HG03095 (cell line): ENCODE results near the gene CPNE9.

Experiments used
- ATAC-seq: cut with Tn5 transposase; IDR thresholded peaks from one replicate; pipeline ENCODE4 v1.9.1; 2021; ENCODE audit warnings: moderate library complexity; ENCODE audit not compliant: unreplicated experiment

Gene CPNE9

DNA sequence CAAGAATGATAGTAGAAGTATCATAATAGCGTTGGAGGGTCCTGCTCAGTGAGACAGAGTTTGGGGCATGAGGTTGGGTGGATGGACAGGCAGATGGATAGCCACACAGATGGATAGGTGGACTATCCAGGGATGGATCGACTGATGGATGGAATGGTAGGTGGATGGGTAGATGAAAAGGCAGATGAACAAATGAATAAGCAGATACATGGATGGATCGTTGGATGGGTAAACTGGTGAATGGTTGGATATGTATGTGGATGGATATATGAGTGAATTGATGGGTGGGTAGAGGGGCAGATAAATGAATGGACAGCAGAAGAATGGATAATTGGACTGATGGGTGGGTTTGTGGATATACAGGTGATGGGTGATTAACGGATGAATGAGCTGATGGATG is 9.5 kb downstream of the CPNE9 start:
- ATAC-seq: no peak

DNA sequence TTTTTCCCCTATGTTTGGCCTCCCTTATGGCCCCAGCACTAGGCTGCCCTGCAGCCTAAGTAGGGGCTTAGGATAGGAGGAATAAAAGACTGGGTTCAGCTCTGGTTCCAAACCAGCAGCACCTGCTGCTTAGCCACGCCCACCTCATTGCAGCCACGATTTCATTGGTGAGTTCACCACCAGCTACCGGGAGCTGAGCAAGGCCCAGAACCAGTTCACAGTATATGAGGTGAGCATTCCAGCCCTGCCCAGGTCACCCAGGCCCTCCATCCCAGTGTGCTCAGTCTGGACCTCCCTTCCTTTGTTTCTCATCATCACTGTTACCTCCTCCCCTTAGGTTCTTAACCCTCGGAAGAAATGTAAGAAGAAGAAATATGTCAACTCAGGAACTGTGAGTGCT is 11.5 kb downstream of the CPNE9 start:
- ATAC-seq: no peak

DNA sequence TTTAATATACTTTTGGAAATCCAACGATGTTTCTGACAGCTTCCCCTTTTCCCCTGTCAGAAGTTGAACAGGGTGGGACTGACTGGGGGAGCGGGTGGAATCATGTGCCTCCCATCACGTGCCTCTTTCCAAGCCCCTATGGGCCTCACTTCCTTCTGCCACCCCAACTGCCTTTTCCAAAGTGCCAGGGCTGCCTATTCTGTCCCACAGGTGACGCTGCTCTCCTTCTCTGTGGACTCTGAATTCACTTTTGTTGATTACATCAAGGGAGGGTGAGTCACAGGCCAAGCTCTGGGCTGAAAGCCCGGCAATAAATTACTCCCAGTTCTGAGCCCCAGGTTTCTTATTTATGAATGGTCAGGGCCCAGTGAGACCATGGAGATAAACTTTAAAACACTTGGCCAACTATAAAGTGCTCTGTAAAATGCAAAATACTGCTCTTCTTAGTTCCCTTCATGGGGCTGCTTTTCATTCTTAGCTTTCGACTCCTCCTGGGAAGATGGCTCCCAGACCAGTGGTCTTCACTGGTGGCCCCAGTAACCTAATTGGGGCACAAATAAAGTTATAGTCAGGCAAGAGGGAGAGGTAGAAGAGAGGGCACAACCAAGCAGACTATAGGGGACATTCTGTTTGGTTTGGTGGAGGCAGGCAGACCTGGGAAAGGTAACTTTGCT is 12.3 kb downstream of the CPNE9 start:
- no peak for ATAC-seq

DNA sequence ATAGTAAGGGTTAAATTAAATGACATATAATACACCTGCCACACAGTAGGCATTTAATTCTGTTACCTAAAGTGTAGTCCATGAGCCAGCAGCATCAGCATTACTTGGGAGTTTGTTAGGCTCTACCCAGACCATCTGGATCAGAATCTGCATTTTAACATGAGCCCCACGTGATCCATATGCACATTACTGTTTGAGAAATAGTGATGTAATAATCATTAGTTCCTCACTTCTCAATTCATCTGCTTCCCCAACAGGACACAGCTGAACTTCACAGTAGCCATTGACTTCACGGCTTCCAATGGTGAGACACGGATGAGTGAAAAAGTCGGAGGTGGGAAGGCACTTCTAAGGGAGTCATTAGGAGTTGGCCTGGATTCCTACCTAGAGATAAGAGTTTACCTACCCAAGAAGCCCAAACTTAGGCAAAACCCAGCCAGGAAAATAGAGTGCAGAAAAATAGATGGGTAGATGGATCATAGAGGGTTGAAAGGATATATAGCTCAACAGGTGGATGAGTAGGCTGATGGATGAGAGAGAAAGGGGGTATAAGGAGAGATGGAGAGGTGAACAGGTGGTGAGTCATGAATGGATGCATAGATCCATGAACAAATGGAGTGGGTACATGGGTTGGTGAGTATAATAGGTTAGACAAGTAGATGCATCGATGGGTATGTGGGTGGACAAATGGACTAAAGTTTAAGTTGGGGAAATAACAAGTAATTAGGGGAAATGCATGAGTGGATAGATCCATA is 13.3 kb downstream of the CPNE9 start:
- no peak for ATAC-seq

DNA sequence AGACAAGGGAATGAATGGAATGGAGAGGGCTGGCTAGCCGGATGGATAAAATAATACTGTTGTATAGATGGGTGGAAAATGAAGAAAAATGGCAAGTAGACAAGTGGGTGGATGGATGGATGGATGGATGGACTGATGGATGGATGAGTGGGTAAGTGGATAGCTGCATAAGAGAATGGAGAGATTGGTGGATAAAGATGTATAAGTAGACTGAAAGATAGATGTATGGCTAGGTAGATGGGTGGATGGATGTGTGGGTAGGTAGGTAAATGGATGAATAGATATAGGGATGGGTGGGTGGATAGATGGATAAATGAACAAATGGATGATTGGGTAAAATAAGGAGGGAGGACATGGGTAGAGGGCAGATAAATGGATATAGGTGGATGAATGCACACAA is 13.9 kb downstream of the CPNE9 start:
- no peak for ATAC-seq

DNA sequence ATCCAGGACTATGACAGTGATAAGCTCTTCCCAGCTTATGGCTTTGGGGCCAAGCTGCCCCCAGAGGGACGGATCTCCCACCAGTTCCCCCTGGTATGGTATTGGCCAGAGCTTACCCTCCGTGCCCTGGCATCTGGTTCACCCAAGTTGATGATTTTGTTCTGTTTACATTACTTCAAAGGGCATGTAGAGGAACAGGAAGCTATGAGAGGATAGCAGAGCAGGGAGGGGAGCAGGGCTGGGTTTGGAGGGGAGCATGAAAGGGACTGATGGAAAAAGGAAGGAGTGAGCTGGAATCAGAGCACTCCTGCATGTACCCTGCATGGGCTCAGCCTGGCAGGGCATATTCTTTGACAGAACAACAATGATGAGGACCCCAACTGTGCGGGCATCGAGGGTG is 14.5 kb downstream of the CPNE9 start:
- no peak for ATAC-seq

DNA sequence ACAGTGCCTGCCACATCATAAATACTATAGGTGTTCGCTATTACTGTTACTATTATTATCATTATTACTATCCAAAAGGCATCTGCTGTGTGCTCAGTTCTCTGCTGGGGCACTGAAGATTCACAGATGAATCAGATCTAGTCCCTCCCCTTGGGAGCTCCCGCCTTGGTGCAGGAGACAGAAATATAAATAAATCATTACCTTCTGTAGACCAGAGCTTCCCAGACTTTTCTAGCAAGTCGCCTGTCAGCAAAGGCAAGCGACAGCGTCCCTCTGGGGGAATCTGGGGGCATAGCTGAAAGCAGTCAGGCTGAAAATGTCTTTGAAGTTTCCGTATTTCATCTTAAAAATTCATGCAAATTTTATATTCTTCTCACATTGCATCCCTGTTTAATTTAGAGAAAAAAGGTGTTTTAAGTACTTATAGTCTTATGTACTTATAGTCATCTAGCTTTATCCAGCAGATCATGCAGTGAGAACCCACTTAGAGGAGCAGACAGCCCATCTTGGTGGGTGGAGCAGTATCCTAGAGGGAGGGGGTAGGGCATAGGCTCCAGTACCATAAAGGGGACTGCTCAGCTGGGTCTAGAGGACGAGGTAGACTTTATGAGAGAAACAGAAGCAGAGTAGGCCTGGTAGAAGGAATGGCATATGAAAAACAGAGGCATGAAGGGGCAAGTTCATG is 17.5 kb downstream of the CPNE9 start:
- no peak for ATAC-seq

DNA sequence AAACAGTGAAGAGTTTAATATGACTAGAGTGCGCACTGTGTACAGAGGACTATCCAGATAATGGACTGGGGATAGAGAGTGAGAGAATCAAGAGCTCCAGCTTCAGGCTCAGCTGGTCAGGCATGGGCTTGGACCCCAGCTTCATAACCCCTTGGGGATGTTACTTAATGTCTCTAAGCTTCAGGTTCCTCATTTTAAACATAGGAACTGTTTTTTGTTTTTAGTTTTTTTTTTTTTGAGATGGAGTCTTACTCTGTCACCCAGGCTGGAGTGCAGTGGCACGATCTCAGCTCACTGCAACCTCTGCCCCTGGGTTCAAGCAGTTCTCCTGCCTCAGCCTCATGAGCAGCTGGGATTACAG is 18.0 kb downstream of the CPNE9 start:
- ATAC-seq: no peak

DNA sequence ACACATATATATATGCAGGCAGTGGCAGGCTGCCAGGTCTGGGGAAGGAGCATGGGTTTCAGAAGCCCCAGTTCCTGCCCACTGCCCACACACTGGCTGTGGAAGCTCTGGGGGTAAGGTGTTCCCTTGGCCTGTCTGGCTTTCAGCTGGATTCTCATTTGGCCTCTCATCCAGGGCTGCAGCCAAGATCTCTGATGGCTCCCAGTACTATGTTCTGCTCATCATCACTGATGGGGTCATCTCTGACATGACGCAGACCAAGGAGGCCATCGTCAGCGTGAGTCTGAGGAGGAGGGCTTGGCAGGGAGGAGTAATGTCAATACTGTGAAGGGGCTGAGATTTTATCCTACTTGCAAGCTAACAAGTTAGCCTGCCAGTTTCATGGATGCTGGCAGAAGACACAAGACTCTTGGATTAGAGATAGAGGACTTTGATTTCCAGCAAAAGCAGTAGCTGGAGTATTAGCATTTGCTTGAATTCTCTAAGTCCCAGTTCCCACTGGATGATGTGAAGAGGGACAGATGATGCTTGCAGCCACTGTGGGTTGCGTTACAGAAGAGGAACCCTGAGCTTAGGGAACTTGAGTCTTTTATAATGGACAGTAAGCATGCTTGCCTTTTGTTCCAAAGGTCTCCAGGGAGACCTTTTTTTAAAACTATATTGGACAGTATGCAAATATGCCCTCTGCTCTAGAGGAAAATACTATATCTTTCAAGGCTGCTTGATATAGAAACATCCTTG is 22.3 kb downstream of the CPNE9 start:
- ATAC-seq: no peak

DNA sequence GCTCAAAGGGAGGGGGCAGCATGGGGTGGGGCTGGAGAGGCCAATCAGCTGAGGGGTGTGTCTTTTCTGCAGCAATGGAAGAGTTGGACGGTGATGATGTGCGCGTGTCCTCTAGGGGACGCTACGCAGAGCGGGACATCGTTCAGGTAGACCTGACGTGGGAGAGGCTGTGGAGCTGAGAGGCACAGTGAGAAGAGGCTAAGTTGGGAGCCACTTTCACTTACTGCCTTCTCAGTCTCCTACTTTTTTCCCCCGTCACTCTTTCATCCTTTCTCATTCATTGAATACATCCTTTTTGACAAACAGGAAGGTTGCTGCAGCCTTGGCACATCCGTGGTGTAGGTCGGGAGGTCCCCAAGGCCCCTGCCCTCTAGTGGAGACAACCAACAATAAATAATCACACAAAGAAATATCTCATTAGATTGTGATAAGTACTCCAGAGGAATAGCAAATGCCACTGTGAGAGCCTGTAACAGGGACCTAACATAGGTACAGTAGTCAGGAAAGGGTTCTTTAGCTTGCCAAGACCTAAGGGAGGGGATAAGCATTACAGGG is 23.5 kb downstream of the CPNE9 start:
- ATAC-seq: no peak

DNA sequence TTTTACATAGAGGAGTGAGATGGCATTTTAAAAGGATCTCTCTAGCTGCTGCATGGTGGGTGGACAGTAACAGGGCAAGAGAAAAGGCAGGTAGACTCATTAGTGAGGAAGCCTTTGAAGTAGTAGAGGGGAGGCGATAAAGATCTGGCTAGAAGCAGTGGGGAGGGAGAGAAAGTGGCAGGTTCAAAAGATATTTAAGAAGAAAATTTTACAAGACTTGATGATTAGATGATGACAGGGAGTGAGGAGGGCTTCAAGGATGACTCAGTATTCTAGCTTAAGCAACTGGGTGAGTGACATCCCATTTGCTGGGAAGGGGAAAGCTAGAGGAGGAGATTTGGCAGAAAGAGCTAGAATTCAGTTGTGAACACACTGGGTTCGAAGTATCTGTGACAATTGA is 24.1 kb downstream of the CPNE9 start:
- ATAC-seq: no peak

DNA sequence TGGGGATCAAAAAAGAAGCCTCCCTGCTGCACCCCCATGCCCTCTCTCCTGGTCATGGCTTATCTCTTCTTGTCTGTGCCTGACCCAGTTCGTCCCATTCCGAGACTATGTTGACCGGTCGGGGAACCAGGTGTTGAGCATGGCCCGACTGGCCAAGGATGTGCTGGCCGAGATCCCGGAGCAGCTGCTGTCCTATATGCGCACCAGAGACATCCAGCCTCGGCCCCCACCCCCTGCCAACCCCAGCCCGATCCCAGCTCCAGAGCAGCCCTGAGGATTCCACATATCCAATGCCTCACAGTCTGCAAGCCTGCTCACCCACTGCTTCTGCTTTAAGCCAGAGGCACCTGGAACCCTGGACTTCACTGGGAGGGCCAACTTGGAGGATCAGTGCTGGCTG is 25.8 kb downstream of the CPNE9 start:
- ATAC-seq: no peak

DNA sequence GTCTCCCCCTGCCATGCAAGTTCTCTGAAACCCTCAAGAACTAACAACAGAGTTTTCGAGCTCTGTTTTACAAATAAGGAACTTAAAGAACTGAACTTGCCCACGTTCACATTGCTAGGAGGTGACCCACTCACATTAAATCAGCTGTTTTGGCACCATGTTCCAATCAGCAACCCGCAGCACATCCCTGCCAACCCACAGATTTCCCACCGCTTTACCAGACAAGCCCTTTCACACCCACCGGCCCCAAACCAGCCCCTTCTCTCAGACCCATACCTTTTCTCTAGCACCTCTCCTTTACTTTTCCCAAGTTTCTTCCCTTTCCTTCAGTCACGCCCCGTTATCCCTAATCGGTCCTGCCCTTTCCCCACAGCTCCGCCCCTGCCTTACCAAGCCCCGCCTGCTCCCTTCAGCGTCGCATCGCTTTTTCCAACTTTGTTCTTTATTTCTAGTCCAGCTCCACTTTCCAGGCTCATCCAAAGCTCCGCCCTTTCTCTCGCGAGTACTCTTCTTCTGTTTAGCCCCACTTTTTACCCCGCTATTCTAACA is 27.1 kb downstream of the CPNE9 start:
- peak; percentile 41 for ATAC-seq

DNA sequence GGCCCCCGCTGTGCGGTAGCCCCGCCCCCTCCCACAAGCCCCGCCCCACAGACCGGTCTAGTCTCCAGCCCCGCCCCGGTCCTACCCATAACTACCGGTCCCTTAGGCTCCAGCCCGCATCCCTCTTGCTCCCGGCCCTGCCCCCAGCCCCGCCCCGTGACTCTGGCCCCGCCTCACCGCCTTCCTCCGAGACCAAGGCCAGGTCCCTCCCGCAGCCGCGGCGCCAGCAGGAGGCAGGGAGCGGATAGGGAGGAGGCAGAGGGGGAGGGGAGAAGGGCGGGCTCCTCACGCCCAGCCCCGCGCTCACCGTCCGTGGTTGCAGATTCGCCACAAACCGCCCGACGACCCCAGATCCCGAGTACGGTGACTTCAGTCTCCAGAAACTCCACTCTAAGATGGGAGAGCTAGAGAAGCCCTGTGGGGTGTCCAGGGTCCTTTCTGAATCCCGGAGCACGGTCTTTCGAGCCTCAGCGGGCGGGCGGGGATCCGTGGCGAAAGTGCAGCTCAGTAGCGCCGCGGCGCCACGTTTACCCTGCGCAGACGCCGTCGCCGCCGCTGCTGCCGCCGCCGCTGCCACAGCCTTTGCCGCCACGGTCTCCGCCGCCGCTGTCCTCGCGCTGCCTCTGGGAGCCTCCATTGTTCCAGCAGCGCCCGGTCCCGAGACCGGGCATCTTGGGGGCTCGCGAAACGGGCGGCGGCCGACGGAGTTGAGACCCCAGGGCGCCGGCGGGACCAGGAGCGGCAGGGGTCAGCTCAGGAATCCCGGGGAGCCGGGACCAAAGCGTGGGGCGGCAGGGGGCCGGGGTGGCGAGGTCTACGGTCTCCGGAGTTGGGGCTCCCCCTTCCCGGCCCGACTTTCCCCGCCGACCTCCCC is 27.8 kb downstream of the CPNE9 start, which contains the start of gene BRPF1:
BRPF1 (plus strand) TSS at position 530 of the 874 bp plus-strand sequence. CDS start 2,406 bp downstream, outside the sequence.
- ATAC-seq: peak; percentile 93

DNA sequence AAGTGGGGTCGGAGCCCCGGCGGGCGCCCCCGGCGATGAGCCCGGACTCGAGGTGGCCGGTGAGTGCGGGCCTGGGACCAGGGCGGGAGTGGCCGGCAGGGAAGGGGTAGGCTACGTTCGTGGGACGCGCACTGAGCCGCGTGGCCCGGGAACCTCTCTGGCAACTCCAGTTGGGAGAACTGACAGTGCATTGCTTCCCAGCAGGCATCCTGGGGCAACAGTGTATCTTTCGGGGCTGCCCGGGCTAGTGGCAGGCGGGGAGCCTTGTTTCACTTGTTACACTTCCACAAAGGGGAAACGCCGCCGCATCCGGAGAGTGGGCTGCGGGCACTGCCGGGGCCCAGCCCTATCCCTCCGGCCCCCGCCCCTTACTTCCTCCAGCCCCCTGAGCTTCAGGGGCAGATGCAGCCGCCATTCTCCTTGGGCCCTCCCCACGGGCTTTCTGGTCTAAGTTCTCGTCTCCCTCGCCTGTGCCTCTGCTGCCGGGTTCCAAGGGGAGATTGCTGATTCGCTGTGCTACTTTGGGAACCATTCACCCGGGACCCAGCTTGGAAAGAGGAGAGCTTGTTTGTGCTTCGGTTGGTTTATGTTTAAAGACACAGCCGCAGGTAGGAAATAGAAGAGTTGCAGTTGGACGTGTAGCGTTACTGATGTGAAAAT is 28.6 kb downstream of the CPNE9 start:
- ATAC-seq: no peak

DNA sequence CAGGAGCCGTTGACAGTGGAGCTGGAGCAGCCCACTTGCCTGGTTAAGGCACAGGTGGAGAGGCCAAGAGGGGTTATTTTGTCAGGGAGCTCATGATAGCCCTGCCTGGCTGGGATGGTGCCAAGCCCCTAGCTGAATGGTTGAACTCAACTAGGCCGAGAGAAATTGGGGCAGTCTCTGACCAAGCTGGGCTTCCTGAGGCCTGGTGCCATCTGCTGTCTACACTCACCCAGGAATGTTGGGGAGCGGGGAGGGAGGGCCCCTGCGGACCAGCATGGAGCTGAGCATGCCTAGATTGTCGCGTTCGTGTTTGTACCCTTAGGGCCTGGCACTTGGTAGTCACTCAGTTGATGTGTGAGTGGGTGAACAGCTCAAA is 29.1 kb downstream of the CPNE9 start:
- no peak for ATAC-seq

DNA sequence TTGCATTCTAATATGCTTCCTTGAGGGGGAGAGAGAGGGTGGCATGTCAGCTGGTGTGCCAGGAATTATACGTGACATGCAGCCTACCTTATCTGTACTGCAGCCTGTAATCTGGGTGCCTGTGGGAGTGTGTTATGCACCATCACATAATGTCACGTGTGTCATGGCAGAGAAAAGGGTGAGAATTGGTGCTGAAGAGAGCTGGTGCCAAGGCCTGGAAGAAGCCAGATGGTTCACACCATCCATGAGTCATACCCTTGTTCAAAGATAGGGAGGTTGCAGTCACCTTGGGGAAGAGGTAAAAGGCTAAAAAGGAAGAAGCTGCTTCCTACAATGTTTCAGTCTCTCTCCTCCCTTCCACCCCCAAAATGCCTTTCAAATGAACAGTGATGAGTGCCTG is 33.2 kb downstream of the CPNE9 start:
- no peak for ATAC-seq

DNA sequence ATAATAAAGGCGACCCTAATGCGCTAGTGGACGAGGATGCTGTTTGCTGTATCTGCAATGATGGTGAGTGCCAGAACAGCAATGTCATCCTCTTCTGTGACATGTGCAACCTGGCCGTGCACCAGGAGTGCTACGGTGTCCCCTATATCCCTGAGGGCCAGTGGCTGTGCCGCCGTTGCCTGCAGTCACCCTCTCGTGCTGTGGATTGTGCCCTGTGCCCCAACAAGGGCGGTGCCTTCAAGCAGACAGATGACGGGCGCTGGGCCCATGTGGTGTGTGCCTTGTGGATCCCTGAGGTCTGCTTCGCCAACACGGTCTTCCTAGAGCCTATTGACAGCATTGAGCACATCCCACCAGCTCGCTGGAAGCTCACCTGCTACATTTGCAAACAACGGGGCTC is 35.5 kb downstream of the CPNE9 start:
- no peak for ATAC-seq

DNA sequence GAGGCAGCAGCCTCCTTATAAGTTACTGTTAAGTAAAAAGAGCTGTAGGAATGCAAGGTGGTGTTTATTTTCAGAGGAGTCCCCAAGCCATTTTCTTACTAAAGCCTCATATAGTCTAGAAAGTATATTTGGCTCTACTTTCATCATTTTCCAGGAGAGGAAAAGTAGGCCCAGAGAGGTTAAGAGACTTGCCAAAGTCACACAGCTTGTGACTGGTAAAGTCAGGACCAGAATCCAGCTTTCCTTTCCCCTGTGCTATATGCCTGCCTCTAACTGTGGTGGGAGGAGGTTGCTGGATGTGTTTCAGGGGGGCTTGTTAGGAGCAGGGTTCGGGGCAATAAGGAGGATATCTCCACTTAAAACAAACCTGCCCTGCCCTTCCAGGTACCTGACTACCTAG is 38.9 kb downstream of the CPNE9 start:
- no peak for ATAC-seq
